Stomach (tissue), 9 donors: ENCODE data around the gene ACTL6B. TPM values are rescaled to one million over a fixed set of nuclear protein-coding genes. Genes with fewer than 3 reads are reported as not detected.

Experiments used
- DNase-seq, 2 donors: peaks; one replicate each; pipeline versions ENCODE4 v3.0.0 to v3.0.0-alpha.2; 2013 to 2019
- H3K27ac ChIP-seq, 5 donors: fragments of 200-600 bp in 4 of 5; sonication (generic) in 4 of 5; one replicate each; pipeline ENCODE4 v1.5.1; 2013 to 2019; ENCODE audit warnings: mild to moderate bottlenecking in 1 of 5, moderate library complexity in 1 of 5
- H3K27me3 ChIP-seq, 3 donors: fragments of 200-600 bp; sonication (generic); one replicate each; pipeline ENCODE4 v1.5.1; 2017 to 2019; ENCODE audit warnings: mixed run types in 1 of 3
- H3K36me3 ChIP-seq, 4 donors: fragments of 200-600 bp; sonication (generic); 1 replicate in 3 of 4; 2 replicates in 1 of 4; pipeline ENCODE4 v1.5.1; 2016 to 2019
- H3K4me1 ChIP-seq, 4 donors: fragments of 200-600 bp; sonication (generic); one replicate each; pipeline ENCODE4 v1.5.1; 2016 to 2019
- H3K4me3 ChIP-seq, 4 donors: fragments of 200-600 bp; sonication (generic) in 3 of 4; one replicate each; pipeline ENCODE4 v1.5.1; 2016 to 2019; ENCODE audit warnings: mild to moderate bottlenecking in 1 of 4
- H3K9me3 ChIP-seq, 4 donors: fragments of 200-600 bp; sonication (generic); one replicate each; pipeline ENCODE4 v1.5.1; 2016 to 2019
- CTCF ChIP-seq, 7 experiments: fragments of 450-650 bp in 4 of 7; fragments of 200-600 bp in 3 of 7; sonication (generic) in 3 of 7; IDR thresholded peaks; one replicate each; pipeline ENCODE4 v1.5.1; 2016 to 2019; ENCODE audit warnings: antibody characterized with exemption in 7 of 7, control low read depth in 2 of 7, mild to moderate bottlenecking in 1 of 7
- EP300 ChIP-seq: sonication (generic); formaldehyde crosslinking; IDR thresholded peaks from one replicate; pipeline ENCODE4 v1.6.1; 2017; ENCODE audit warnings: antibody characterized with exemption
- POLR2A ChIP-seq, 4 donors: fragments of 450-650 bp; IDR thresholded peaks; one replicate each; pipeline ENCODE4 v1.6.1; 2016; ENCODE audit warnings: antibody characterized with exemption in 4 of 4, control low read depth in 2 of 4, mild to moderate bottlenecking in 1 of 4, moderate library complexity in 1 of 4
- POLR2AphosphoS5 ChIP-seq, 3 donors: sonication (generic); formaldehyde crosslinking; IDR thresholded peaks; one replicate each; pipeline ENCODE4 v1.6.1; 2016; ENCODE audit warnings: antibody characterized with exemption in 3 of 3
- WGBS, 5 donors: extraction: QIAGEN DNeasy Blood & Tissue Kit in 3 of 5; methylation state at CpG; one replicate each; pipeline versions ENCODE4 v1.1.5 to v1.1.7; 2013 to 2018; 5-methylcytosine and 5-hydroxymethylcytosine counted together
- intact Hi-C: fragments of 100-400 bp; cut with DNase I; formaldehyde crosslinking; loops from one replicate; pipeline ENCODE4 v1.15.1; 2023; ENCODE audit warnings: low total_unique reads
- polyA plus RNA-seq, 3 donors: library from polyadenylated mRNA; stranded (reverse); fragments of 200-250 nt; gene quantifications; one replicate each; pipeline ENCODE4 v1.2.3, GENCODE V29; 2013
- total RNA-seq, 5 donors: library from RNA; depleted of rRNA; stranded (reverse); fragments of >200 nt; gene quantifications; one replicate each; pipeline versions ENCODE4 v1.1.0 to v1.2.3, GENCODE V29; 2014 to 2016
- donor health status: healthy with polysubstance abuse.
- donor health status: Bipolar disorder and iron deficiency.
- donor health status: healthy.

Gene ACTL6B
- total and polyA plus RNA-seq, 8 donors = 0.25 to 1.4 (median 0.43) TPM; not detected in 3

- no peak overlapping the region for H3K4me3 ChIP-seq
- no peak for DNase-seq
- WGBS, 5 donors = 89 to 95% (median 93%) methylated on average over 5 of the region's 5 CpGs
- intact Hi-C loops = no loop called here
- H3K36me3 ChIP-seq = peaks cover 0 to 10% (median 4%) of the 10 kb centered on the region in 4 donors
- H3K27ac ChIP-seq = no peak overlapping the region
- peaks cover 0 to 2% (median 0%) of the 10 kb centered on the region in 3 donors for H3K27me3 ChIP-seq
- peaks cover 15 to 33% (median 30%) of the 10 kb centered on the region in 4 donors for H3K4me1 ChIP-seq
- TF ChIP-seq CTCF (IDR thresholded peaks at IDR 0.05) (no peak), POLR2AphosphoS5 (IDR thresholded peaks at IDR 0.05) (no peak), EP300 (no peak), POLR2A (IDR thresholded peaks at IDR 0.05) (no peak)
- no peaks in the 10 kb centered on the region for H3K9me3 ChIP-seq
Observed at GRCh38 chr7:100609958-100610357, 46.3 kb downstream of the ACTL6B start.

- Histone ChIP-seq H3K36me3 (no peaks in the 10 kb centered on the region), H3K4me3 (no peak overlapping the region), H3K27me3 (peaks cover 0 to 3% (median 0%) of the 10 kb centered on the region in 3 donors), H3K27ac (no peak overlapping the region), H3K9me3 (no peaks in the 10 kb centered on the region), H3K4me1 (peaks cover 23 to 45% (median 39%) of the 10 kb centered on the region in 4 donors)
- TF ChIP-seq POLR2AphosphoS5 (IDR thresholded peaks at IDR 0.05) (no peak), CTCF (IDR thresholded peaks at IDR 0.05) (no peak), POLR2A (IDR thresholded peaks at IDR 0.05) (no peak), EP300 (no peak)
- no peak for DNase-seq
- intact Hi-C loops = no loop called here
- WGBS, 5 donors = 79 to 93% (median 89%) methylated on average over 8 of the region's 8 CpGs
Observed at GRCh38 chr7:100607111-100607510, 49.1 kb downstream of the ACTL6B start.

GRCh38 chr7:100606313-100606712 is 49.9 kb downstream of the ACTL6B start:
- Histone ChIP-seq H3K36me3 (no peaks in the 10 kb centered on the region), H3K4me3 (no peak overlapping the region), H3K27ac (peak overlapping the region in 2 of 5 donors; percentile 13 to 89), H3K9me3 (no peaks in the 10 kb centered on the region), H3K27me3 (peaks cover 0 to 3% (median 0%) of the 10 kb centered on the region in 3 donors), H3K4me1 (peaks cover 23 to 45% (median 38%) of the 10 kb centered on the region in 4 donors)
- WGBS, 5 donors = 87 to 93% (median 91%) methylated on average over 12 of the region's 12 CpGs
- TF ChIP-seq POLR2A (IDR thresholded peaks at IDR 0.05) (no peak), EP300 (no peak)
- intact Hi-C loops = no loop called here
- DNase-seq = no peak

- TF ChIP-seq POLR2A (IDR thresholded peaks at IDR 0.05) (no peak), EP300 (no peak), POLR2AphosphoS5 (IDR thresholded peaks at IDR 0.05) (peak in 1 of 3 donors; percentile 10)
- Histone ChIP-seq H3K27ac (peak overlapping the region; percentile 71 to 89 (median 83)), H3K36me3 (no peaks in the 10 kb centered on the region), H3K9me3 (no peaks in the 10 kb centered on the region), H3K4me1 (peaks cover 23 to 42% (median 36%) of the 10 kb centered on the region in 4 donors), H3K27me3 (peaks cover 0 to 3% (median 0%) of the 10 kb centered on the region in 3 donors), H3K4me3 (peak overlapping the region; percentile 61 to 86 (median 76))
- intact Hi-C loops = no loop called here
- 5 to 23% (median 12%) methylated on average over 24 to 68 of the region's 68 CpGs for WGBS, 5 donors
- DNase-seq = peak; percentile 68 to 80
Observed at GRCh38 chr7:100604976-100605911, 51.0 kb downstream of the ACTL6B start.
